ENCODE results near the gene LRCOL1. TPM values are rescaled to one million over a fixed set of nuclear protein-coding genes. Genes with fewer than 3 reads are reported as not detected.

LRCOL1 gene
- polyA plus RNA-seq, 3 donors: not detected

- no peak for TF ChIP-seq CTCF (IDR thresholded peaks at IDR 0.05)
- intact Hi-C loops (cut with micrococcal nuclease): loop anchor here in 1 of 2 donors (5.0 kb wide), 1 partner anchor 194 kb away; no protein-coding TSS in a partner anchor
- Histone ChIP-seq H3K4me1 (ENCODE audit: control insufficient read depth in 1 of 2, insufficient read depth in 2 of 2, low read length in 2 of 2) (no peaks in the 10 kb centered on the region), H3K4me3 (replicated peaks in 1 of 3; ENCODE audit: low read depth in 2 of 3, low read length in 3 of 3) (no peak overlapping the region), H3K36me3 (replicated peaks in 1 of 2; ENCODE audit: control insufficient read depth in 1 of 2, insufficient read depth in 2 of 2, low read length in 2 of 2) (no peaks in the 10 kb centered on the region), H4K20me1 (ENCODE audit: insufficient read depth, low read length) (no peaks in the 10 kb centered on the region), H3K27ac (ENCODE audit: low read depth in 1 of 2, low read length in 2 of 2) (no peak overlapping the region), H3K79me2 (ENCODE audit: insufficient read depth, low read length) (no peaks in the 10 kb centered on the region), H3K9me3 (replicated peaks in 1 of 2; ENCODE audit: control insufficient read depth in 1 of 2, insufficient read depth in 1 of 2, low read length in 2 of 2) (peaks cover 16 to 20% of the 10 kb centered on the region in 2 donors), H3K9ac (ENCODE audit: insufficient read depth, low read length, poor library complexity, severe bottlenecking) (no peak overlapping the region), H3K27me3 (ENCODE audit: control insufficient read depth in 2 of 2, insufficient read depth in 2 of 2, low read length in 2 of 2) (peaks cover 8 to 53% of the 10 kb centered on the region in 2 donors), H2AFZ (ENCODE audit: insufficient read depth, low read depth, low read length, poor library complexity, severe bottlenecking) (no peak overlapping the region), H3K4me2 (replicated peaks; ENCODE audit: extremely low read depth, low read length, poor library complexity, severe bottlenecking) (no peak overlapping the region)
- H3K9me3 Mint-ChIP-seq: peaks cover 6 to 29% (median 16%) of the 10 kb centered on the region in 7 donors
- no peak for DNase-seq
- no peak overlapping the region for H3K27ac Mint-ChIP-seq
- 72% methylated on average over 32 of the region's 33 CpGs for WGBS (ENCODE audit: insufficient coverage)
- peak overlapping the region in 1 of 2 donors; percentile 82 for H3K4me3 Mint-ChIP-seq
- H3K36me3 Mint-ChIP-seq: no peaks in the 10 kb centered on the region
- H3K27me3 Mint-ChIP-seq (ENCODE audit: low read depth in 3 of 3): peaks cover 65 to 82% (median 66%) of the 10 kb centered on the region in 3 donors
- peaks cover 10% of the 10 kb centered on the region for H3K4me1 Mint-ChIP-seq
These were observed 652 bp upstream of the LRCOL1 start for GRCh38 chr12:132610866-132611602.

GRCh38 chr12:132608231-132609171 lies 1.9 kb downstream of the LRCOL1 start:
- peak overlapping the region in 1 of 2 donors; percentile 63 for H3K4me3 Mint-ChIP-seq

More at GRCh38 chr12:132608231-132609171, 1.9 kb downstream of the LRCOL1 start:
- Histone ChIP-seq H3K4me2 (replicated peaks; ENCODE audit: extremely low read depth, low read length, poor library complexity, severe bottlenecking) (no peak overlapping the region), H4K20me1 (ENCODE audit: insufficient read depth, low read length) (no peaks in the 10 kb centered on the region), H3K4me1 (ENCODE audit: control insufficient read depth in 1 of 2, insufficient read depth in 2 of 2, low read length in 2 of 2) (no peaks in the 10 kb centered on the region), H3K27me3 (ENCODE audit: control insufficient read depth in 2 of 2, insufficient read depth in 2 of 2, low read length in 2 of 2) (peaks cover 8 to 64% of the 10 kb centered on the region in 2 donors), H3K9ac (ENCODE audit: insufficient read depth, low read length, poor library complexity, severe bottlenecking) (no peak overlapping the region), H3K4me3 (replicated peaks in 1 of 3; ENCODE audit: low read depth in 2 of 3, low read length in 3 of 3) (no peak overlapping the region), H3K79me2 (ENCODE audit: insufficient read depth, low read length) (no peaks in the 10 kb centered on the region), H2AFZ (ENCODE audit: insufficient read depth, low read depth, low read length, poor library complexity, severe bottlenecking) (no peak overlapping the region), H3K27ac (ENCODE audit: low read depth in 1 of 2, low read length in 2 of 2) (no peak overlapping the region), H3K9me3 (replicated peaks in 1 of 2; ENCODE audit: control insufficient read depth in 1 of 2, insufficient read depth in 1 of 2, low read length in 2 of 2) (peaks cover 9 to 13% of the 10 kb centered on the region in 2 donors), H3K36me3 (replicated peaks in 1 of 2; ENCODE audit: control insufficient read depth in 1 of 2, insufficient read depth in 2 of 2, low read length in 2 of 2) (no peaks in the 10 kb centered on the region)
- intact Hi-C loops (cut with micrococcal nuclease): no loop called here
- Mint-ChIP-seq H3K4me1 (peaks cover 6% of the 10 kb centered on the region), H3K9me3 (peaks cover 3 to 20% (median 9%) of the 10 kb centered on the region in 7 donors), H3K27me3 (ENCODE audit: low read depth in 3 of 3) (peaks cover 66 to 89% (median 69%) of the 10 kb centered on the region in 3 donors), H3K36me3 (no peaks in the 10 kb centered on the region), H3K27ac (no peak overlapping the region)
- DNase-seq: no peak
- TF ChIP-seq CTCF (IDR thresholded peaks at IDR 0.05): no peak
- 57% methylated on average over 22 of the region's 25 CpGs for whole genome bisulfite sequencing (ENCODE audit: insufficient coverage)
